Bronchial epithelial cell (primary cell): ENCODE results near the gene NDUFAB1. TPM values are rescaled to one million over a fixed set of nuclear protein-coding genes. Genes with fewer than 3 reads are reported as not detected.

ENCODE experiments used
- DNase-seq: peaks from one replicate; pipeline ENCODE4 v3.0.0-alpha.2; 2010; ENCODE audit warnings: low read depth
- FAIRE-seq: peaks from 2 replicates; lab custom pipeline; 2011; peaks lifted over from hg19 to GRCh38; lab: Jason Lieb, UNC
- H3K27me3 ChIP-seq: 2 replicates; pipeline ENCODE4 v1.5.1; 2011; ENCODE audit warnings: low read length; ENCODE audit not compliant: control insufficient read depth, insufficient read depth
- H3K36me3 ChIP-seq: 2 replicates; pipeline ENCODE4 v1.5.1; 2011; ENCODE audit warnings: low read length; ENCODE audit not compliant: control insufficient read depth, insufficient read depth
- H3K4me3 ChIP-seq: 2 replicates; pipeline ENCODE4 v1.5.1; 2011; ENCODE audit warnings: mild to moderate bottlenecking, low read depth, low read length, control low read depth
- CTCF ChIP-seq: IDR thresholded peaks from 2 replicates; pipeline ENCODE4 v1.5.1; 2011; ENCODE audit warnings: mild to moderate bottlenecking, moderate library complexity, low read length, control low read depth, inconsistent platforms; ENCODE audit not compliant: insufficient read depth, severe bottlenecking
- total RNA-seq: library from RNA; depleted of rRNA; stranded (reverse); fragments of >200 nt; gene quantifications from 2 replicates; pipeline ENCODE4 v1.2.1, GENCODE V29; 2014

The NDUFAB1 gene
- total RNA-seq, 1 donor from 2014 or later: 123 TPM

- no peak for TF ChIP-seq CTCF
- Histone ChIP-seq H3K4me3 (no peak overlapping the region), H3K27me3 (no peaks in the 10 kb centered on the region), H3K36me3 (peaks cover 19% of the 10 kb centered on the region)
- no peak for FAIRE-seq
- no peak for DNase-seq
These were observed 23.7 kb downstream of the NDUFAB1 start for GRCh38 chr16:23572394-23572793.

- DNase-seq (no peak), FAIRE-seq (no peak)
- Histone ChIP-seq H3K36me3 (peaks cover 22% of the 10 kb centered on the region), H3K4me3 (no peak overlapping the region), H3K27me3 (no peaks in the 10 kb centered on the region)
- TF ChIP-seq CTCF: no peak
These were observed 24.2 kb downstream of the NDUFAB1 start for GRCh38 chr16:23571895-23572294.

- Histone ChIP-seq H3K4me3 (no peak overlapping the region), H3K27me3 (no peaks in the 10 kb centered on the region), H3K36me3 (peaks cover 25% of the 10 kb centered on the region)
- DNase-seq (no peak), FAIRE-seq (no peak)
- no peak for TF ChIP-seq CTCF
These were observed 25.0 kb downstream of the NDUFAB1 start for GRCh38 chr16:23570992-23571632.

- Histone ChIP-seq H3K27me3 (no peaks in the 10 kb centered on the region), H3K4me3 (no peak overlapping the region), H3K36me3 (peaks cover 30% of the 10 kb centered on the region)
- DNase-seq (no peak), FAIRE-seq (no peak)
- no peak for TF ChIP-seq CTCF
These were observed 28.5 kb downstream of the NDUFAB1 start for GRCh38 chr16:23567602-23568001.

DNA sequence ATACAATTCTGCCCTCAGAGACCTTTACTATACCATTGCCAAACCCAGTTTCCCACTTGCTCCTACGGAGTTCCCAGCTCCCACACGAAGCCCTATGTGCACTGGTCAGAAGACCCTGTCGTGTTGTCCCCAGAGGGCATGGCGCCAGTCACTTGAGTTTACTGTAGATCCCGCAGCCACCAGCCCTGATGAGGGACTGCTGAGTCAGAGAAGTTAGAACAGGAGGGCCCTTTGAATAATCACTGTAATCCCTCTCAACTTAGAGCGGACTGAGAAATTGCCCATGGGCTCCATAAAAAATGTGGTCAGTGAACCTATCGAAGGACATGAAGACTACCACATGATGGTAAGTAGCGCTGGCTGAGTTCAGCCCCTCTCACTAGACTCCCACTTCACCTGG lies 29.4 kb downstream of the NDUFAB1 start:
- no peak for TF ChIP-seq CTCF
- H3K4me3 ChIP-seq: no peak overlapping the region
- FAIRE-seq (no peak), DNase-seq (no peak)
- H3K27me3 ChIP-seq: no peaks in the 10 kb centered on the region
- H3K36me3 ChIP-seq: peaks cover 32% of the 10 kb centered on the region
